CD4-positive, alpha-beta T cell treated with Interleukin-1 beta for 1 hour (primary cell): Measurements from ENCODE around the gene C20orf144.
"Not testable (repeated sequence)": the region's sequence is repeated elsewhere in the genome, so short reads cannot be mapped to it uniquely, and the experiment has no call there.

ENCODE experiments used
- DNase-seq, 2 donors: peaks; one replicate each; pipeline ENCODE4 v3.0.0-alpha.2; 2020 to 2022

C20orf144 gene

DNA sequence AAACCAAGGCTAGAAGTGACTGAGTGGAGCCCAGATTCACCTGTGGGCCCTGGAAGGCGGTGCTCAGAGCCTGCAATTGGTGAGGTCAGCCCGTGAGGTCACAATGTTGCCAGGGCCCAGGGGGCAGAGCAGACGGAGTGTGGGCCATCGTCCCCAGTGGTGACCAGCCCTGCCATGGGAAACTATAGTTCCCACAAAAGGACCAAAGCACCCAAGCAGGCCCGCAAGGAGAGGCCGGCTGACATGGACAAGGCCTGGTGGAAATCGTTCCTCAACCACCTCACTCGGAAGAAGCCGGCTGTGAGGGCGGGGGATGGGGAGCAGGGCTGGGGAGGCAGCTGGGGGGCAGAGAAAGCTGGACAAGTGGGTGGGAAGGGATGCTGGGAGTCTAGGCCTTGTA is at the start of gene C20orf144:
Gene C20orf144 (plus strand): TSS at position 156 of the 400 bp plus-strand sequence. CDS start 19 bp downstream, at position 175.
- no peak for DNase-seq

DNA sequence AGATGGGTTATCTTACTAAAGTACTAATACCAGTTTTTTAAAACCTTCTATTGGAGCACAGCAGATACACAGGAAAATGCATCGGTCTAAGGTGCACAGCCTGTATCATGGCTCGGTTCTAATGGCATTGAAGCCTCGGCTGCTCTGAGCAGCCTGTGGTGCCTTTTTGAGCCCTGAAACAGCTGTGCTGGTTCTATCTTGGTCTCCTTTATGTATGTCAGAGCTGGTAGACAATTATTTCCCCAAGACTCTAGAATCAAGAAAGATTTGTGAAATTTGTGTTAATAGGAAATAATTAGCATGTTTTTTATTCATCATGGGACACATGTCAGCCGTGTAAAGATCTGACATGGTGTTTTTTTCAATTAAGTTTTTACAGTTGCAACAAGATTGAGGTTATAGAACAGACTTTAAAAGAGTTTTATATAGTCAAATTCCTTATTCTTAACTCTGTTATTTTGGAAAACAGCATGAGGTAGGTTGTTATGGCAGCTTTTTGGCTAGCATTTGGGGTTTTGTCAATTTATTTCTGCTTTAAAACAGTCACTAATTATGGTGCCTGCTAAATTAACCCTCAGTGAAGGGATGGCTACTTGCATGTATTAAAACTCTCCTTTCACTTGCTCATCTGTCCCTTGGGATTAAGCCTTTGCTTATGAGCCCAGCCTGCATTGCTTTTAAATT is 40.3 kb upstream of the C20orf144 start:
- no peak for DNase-seq

DNA sequence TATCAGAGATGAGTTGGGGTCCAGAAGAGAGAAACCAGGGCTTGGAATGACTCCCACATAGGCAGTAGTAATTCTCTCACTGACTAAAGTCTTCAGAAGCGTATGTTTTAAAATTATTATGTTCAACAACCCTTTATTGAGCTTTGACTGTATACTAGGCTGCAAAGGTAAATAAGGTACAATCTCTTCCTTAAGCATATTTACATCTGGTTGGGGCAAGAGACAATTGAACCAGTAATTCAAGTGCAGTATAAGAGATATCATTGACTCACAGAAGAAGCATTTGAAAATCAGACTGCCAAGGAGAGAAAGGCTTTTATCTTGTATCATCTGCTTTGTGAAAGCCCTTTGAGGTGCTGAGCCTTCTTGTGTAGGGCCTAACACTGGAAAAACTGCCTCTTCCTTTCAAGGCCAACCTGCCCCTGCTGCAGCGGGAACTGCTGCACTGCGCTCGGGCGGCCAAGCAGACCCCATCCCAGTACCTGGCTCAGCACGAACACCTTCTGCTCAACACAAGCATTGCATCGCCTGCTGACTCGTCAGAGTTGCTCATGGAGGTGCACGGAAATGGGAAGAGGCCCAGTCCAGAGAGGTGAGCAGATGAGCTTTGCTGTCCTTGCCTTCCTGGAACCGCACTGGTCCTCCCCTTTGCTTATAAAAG is 39.3 kb upstream of the C20orf144 start:
- no peak for DNase-seq

DNA sequence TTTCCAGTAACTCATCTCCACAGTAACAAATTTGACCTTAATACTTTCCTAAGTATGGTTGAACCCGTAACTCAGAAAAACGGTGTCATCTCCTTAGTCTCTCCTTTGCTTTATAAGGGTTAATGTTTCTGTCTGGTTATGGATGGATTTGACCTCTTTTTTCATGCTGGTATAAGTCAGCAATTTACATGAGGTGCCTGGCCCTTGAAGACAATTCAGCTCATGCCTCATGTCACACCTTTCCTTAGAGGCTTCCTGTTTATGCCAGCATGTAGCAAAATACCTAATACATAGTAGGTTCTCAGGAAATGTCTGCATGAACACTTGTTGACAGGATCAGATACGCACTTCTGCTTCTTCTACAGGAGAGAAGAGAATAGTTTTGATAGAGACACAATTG is 37.7 kb upstream of the C20orf144 start:
- peak in 1 of 2 donors; percentile 29 for DNase-seq

DNA sequence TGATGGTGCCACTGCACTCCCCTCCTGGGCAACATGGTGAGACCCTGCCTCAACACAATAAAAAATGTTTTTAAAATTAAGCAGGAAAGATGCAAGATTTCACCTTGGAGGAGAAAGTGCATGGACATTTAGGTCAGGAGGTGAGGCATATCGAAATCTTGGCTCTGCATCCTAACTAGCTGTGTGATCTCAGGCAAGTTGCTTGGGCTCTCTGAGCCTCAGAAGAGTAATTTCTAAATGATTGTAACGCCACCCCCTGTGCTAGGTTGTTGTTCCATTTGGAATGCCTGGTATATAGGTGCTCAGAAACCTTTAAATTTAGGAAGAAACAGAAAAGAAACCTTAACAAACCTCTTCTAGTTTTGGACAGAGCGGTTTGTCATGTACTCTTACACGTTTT is 35.9 kb upstream of the C20orf144 start:
- DNase-seq: no peak

DNA sequence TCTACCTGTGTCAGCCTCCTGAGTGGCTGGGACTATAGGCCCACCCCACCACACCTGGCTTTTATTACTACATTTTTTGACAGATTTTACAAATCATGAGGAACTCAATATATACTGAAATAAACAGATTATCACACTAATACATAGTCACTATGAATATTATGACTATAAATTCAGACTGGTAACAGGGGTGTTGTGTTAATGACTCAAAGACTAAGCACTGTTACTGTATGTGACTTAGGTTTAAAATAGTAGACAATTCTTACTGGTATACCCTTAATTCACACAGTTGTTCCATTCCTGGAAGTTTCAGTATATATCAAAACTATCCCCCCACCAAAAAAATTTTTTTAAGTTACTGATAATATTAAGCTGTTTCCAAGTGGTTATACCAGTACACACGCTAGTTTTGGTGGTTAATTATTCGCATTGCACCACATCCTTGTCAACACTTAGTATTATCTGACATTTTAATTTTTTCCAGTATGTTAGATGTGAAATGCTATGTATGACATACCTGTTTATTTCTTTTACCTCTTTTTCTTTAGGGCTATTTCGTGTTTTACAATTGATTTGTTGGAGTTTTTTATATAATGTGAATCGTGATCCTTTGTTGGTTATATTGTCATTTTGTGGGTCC is 34.4 kb upstream of the C20orf144 start:
- DNase-seq: no peak

DNA sequence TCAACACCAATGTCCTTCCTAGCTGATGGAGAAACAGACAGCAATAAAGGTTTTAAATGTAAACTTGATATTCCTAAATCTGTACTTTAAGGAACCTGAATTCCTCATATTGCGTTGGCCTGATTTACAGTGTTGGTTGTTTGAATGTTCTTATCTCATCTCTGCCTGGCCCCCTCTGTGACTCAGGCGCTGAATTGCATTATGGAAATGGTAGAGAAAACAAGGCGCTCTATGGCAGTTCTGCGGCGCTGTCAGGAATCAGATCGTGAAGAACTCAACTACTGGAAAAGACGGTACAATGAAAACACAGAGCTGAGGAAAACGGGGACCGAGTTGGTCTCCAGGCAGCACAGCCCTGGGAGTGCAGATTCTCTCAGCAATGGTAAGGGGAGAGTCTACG is 32.6 kb upstream of the C20orf144 start:
- no peak for DNase-seq

DNA sequence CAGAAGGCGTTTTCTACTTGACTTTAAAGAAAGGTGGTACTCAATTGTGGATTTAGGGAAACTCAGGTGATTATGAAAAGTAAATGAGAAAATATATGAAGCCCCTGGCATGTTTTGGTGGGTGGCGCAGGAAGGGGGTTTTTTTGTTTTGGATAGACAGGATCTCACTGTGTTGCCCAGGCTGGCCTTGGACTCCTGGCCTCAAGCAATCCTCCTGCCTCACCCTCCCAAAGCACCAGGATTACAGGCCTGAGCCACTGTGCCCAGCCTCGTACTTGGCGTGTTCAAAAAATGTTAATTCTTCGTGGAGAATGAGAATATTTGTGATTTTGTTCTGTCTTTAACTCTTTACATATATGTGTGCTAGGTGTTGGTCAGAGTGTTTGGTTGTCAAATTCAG is 32.1 kb upstream of the C20orf144 start:
- no peak for DNase-seq

DNA sequence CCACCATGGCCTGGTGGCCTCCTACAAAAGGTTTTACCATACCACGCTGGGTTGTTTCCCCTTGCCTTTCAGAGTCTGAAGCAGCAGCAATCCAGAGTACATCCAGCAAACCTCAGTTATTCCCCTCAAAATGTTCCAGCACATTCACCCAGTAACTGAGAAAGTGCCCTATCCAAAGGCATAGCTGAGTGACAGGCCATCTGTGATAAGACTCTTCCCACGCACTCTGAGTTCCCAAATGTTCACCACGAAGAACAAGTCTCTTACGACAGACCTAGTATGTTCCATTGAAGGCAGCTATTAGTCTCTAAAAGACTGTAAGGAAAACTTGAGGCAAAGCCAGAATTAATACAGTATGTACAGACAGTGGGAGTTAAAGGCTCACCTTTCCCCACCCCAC is 31.6 kb upstream of the C20orf144 start:
- no peak for DNase-seq

DNA sequence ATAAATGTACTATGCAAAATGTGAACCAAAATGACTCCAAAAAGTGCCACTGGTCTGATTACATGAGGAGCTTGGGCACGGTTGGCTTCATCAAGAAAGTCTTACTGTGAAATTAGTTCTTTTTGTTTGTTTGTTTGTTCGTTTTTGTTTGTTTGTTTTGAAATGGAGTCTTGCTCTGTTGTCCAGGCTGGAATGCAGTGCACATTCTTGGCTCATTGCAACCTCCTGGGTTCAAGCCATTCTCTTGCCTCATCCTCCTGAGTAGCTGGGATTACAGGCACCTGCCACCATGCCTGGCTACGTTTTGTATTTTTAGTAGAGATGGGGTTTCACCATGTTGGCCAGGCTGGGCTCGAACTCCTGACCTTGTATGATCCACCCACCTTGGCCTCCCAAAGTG is 30.2 kb upstream of the C20orf144 start:
- not testable (repeated sequence) for DNase-seq

DNA sequence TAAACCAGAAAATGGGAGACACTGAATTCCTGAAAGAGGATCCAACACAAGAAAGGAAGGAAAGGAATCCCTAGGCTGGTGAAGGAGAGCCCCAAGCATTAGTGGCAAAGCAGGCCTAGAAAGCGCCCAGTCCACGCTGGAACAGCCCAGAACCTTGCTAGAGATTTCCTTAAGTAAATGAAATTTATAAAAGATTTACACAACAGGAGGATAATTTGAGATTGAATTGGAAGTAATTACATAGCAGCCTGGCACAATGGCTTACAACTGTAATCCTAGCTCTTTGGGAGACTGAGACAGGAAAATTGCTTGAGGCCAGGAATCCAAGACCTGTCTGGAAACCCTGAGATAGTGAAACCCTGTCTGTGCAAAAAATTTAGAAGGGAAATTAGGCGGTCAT is 26.8 kb upstream of the C20orf144 start:
- DNase-seq: no peak

DNA sequence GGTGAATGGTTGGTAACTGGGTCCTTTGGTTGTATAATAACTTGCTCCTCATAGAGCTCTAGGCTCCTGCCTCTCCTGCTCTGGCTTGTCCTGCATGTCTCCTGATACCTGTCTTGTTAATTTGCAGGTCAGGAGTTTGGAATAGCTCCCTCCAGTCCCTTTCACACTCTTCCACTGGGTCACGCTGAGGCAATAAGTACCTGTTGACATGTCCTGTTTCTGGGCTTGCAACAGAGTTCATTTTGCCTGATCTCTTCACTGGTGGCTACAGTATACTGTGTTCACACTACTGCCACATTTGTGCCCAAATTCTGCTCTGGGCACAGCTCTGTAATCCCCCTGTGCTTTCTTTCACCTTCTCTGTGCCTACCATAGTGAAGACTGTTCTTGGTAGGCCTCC is 25.4 kb upstream of the C20orf144 start:
- no peak for DNase-seq

DNA sequence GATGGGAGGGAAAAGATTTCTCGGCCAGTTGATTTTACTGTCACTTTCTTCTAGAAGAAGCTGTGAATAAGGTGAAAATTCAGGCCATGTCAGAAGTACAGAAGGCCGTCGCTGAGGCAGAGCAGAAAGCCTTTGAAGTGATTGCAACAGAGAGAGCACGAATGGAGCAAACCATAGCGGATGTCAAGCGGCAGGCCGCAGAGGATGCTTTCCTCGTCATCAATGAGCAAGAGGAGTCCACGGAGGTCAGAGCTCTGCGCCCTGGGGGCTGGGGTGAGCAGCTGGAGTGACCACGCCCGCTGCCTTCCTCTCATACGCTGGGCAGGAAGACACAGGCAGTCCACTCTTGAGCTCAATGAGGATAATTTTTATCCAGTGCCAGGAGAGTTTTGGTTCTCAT is 21.8 kb upstream of the C20orf144 start:
- DNase-seq: no peak

DNA sequence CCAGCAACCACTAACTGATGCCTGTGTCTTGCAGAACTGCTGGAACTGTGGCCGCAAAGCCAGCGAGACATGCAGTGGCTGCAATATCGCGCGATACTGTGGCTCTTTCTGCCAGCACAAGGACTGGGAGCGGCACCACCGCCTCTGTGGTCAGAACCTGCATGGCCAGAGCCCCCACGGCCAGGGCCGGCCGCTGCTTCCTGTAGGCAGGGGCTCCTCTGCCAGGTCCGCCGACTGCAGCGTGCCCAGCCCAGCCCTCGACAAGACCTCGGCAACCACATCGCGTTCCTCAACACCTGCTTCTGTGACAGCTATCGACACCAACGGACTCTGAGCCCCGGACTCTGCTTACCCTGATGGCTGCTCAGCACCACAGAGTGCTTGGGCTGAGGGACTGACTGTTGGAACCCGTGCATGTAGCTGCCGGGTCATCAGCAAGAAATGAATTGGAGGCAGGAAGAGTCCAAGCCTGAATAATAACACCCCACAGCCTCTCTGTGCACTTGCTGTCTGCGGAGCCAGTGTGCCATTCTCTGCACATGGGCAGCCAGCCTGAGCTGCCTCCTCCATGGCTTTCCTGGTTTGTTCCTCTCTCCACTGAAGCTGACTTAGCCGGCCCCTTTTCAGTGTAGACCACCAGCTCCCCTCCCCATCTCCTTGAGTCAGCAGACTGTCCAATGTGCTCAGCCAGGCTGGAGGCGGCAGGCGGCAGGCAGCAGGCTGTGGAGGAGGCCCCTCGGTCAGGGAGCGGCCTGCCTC is 17.6 kb upstream of the C20orf144 start:
- no peak for DNase-seq

DNA sequence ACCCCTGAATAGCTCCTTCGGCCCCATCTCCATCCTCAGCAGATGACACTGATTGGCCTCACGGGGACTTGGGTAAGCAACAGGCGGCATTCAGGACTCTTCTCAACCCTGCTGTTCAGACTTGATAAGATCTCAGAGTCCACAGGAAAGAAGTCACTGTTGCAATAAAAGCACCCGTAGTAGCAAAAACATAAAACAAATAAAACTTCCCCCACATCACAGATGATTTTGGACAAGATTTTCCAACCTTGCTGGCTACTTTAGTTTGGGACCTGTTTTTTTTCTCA is 17.1 kb upstream of the C20orf144 start:
- no peak for DNase-seq

DNA sequence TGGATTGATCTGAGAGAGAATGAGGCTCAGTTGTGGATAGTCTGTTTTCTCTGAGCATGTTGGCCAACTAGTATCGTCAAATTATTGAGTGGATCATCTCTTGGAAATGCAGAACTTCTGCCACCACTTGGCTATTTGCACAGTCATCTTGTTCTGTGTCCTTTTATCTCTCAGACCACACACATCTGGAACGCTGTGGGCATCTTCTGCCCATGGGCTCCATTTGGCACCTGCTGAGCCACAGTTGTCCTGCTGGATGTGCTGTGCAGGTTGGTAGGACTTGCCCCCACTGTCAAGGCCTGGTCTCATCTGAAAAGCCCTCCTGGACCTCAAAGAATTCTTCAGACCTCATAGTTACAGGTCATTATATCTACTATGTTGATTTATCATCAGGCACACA is 16.7 kb upstream of the C20orf144 start:
- DNase-seq: no peak

DNA sequence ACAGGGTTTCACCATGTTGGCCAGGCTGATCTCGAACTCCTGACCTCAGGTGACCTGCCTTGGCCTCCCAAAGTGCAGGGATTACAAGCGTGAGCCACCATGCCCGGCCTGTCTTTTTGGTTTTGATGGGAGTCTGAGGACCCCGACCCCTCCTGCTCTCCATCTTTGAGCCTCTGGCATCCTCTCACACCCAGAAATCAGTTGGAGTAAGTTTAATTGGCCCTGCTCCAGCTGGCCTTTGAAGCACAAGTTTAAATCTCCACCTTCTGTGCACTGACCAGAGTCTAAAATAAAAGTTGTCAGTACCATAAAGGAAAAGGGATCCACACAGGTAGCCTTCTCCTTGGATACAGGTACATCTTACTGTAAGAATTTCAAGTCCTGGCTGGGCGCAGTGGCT is 15.9 kb upstream of the C20orf144 start:
- DNase-seq: no peak

DNA sequence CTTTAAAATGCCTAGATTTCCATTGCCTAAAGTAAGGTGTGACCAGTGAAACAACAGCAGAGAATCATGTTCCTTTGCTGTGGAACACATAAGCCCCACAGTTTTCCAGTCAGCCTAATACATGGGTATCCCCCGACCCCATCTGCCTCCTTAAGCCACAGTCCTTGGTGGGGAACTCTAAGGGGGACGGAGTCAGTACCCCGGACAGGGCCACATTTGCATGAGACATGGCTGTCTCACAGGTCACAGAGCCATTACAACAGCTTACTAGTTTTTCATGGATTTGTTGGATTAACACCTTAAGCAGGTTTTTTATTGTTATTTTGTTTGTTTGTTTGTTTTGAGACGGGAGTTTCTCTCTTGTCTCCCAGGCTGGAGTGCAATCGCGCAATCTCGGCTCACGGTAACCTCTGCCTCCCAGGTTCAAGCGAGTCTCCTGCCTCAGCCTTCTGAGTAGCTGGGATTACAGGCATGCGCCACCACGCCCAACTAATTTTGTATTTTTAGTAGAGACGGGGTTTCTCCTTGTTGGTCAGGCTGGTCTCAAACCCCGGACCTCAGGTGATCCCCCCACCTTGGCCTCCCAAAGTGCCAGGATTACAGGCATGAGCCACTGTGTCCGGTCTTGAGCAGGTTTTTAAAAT is 15.0 kb upstream of the C20orf144 start:
- DNase-seq: not testable (repeated sequence)

DNA sequence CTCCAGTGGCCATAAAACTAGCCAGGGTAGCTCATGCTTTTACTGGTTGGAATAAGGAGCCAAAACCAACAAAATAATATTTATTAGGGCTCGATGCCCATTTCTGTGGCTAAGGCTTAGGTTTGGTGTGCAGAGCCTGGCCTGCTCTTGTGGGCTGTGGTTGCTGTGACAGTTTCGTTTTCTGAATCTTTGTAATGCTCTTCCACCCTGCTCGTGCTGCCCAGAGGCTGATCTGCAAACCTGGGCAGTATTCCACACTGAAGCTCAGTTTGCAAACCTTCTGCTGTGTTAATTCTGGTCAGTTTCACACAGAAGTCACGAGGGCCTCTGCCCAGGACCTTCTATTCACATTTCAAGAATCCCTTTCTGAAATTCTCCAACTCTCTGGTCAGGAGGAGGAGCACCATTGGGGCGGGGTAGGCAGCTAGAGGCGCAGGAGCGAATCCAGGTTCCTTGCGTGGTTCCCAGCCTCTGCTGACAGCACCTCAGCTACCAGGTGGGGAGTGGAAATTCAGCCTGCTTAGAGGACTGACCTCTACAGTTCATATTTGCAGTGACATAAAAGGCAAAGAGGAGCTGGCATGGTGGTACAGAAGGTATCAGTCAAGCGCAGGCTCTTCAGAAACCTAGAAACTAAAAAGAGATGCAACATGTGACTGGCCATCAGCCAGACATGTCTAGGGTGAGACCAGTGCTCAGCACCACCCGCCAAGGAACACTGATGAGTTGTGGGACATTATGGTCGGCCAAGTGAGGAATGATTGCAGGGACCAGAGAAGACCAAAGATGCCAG is 14.3 kb upstream of the C20orf144 start:
- DNase-seq: no peak

DNA sequence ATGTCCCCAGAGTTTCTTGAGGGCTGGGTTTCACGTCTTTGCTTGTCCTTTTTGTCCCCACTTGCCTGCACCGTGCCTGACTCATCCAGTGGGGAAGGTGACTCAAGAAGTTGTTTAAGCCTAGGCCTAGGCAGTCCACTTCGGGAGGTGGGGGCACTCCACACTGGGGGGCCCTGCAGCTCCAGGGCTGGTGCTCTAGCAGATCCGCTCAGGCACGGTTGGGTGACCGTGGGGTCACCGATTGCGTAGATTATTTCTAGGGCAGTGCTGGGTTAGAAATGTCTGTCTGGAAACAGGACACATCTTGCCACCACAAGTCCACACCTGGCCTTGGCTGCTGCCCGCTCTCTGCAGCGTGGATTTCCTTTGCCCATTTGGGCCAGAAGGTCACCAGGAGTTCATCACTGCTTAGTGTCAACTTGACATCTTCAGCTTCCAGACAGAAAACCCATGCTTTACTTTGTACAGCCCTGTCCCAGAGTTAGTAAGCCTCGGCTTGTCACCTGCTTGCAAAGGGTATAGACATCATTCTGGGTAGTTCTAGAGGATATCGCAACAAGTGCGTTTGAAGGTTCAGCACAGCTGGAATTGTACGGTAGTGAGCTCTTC is 13.6 kb upstream of the C20orf144 start:
- no peak for DNase-seq

DNA sequence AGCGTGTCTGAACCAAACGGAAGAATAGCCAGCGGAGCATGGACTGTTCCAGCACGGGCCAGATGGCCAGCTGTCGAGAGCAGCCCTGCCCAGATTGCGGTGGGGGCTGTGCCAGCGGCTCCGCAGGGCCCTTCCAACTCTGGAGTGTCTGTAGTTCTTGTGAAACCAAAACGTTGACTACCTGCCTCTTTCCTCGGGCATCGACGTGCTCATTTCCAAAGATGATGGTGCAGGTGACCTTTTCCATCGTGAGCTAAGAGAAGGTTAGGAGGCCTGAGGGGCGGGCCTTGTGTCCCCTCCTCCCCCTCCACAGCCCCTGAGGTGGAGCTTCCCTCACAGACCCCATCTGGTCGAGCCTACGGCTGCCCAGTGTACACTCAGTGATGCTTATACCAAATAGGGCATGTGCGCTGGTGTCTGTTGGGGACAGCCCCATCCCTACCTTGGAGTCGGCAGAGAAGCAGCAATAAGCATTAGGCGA is 12.9 kb upstream of the C20orf144 start:
- DNase-seq: no peak
